H9 (cell line): ENCODE results near the gene PTGDR2. TPM values are rescaled to one million over a fixed set of nuclear protein-coding genes. Genes with fewer than 3 reads are reported as not detected.

Experiments
- DNase-seq: peaks from one replicate; pipeline ENCODE4 v3.0.0-alpha.2; 2017
- H2AFZ ChIP-seq: one replicate; pipeline ENCODE4 v1.6.1; 2013; ENCODE audit warnings: mild to moderate bottlenecking, low read length, control low read depth, moderate library complexity
- H2AK5ac ChIP-seq: 2 replicates; pipeline ENCODE4 v1.6.1; 2013; ENCODE audit warnings: low read length, control low read depth, mixed read lengths; ENCODE audit not compliant: insufficient read length
- H2BK120ac ChIP-seq: one replicate; pipeline ENCODE4 v1.6.1; 2013; ENCODE audit warnings: low read depth, mild to moderate bottlenecking, low read length, control low read depth, inconsistent platforms; ENCODE audit not compliant: poor library complexity, severe bottlenecking
- H2BK12ac ChIP-seq: 2 replicates; pipeline ENCODE4 v1.6.1; 2013; ENCODE audit warnings: low read length, control low read depth, mixed read lengths, low read depth; ENCODE audit not compliant: insufficient read length
- H2BK15ac ChIP-seq: 2 replicates; pipeline ENCODE4 v1.6.1; 2013; ENCODE audit warnings: low read depth, low read length, control low read depth
- H2BK20ac ChIP-seq: one replicate; pipeline ENCODE4 v1.6.1; 2013; ENCODE audit warnings: low read depth, mild to moderate bottlenecking, low read length, control low read depth, inconsistent platforms; ENCODE audit not compliant: poor library complexity, severe bottlenecking
- H2BK5ac ChIP-seq: 2 replicates; pipeline ENCODE4 v1.6.1; 2013; ENCODE audit warnings: low read length, control low read depth, mixed read lengths; ENCODE audit not compliant: insufficient read length
- H3K14ac ChIP-seq: 2 replicates; pipeline ENCODE4 v1.6.1; 2013; ENCODE audit warnings: low read length, control low read depth; ENCODE audit not compliant: insufficient read depth
- H3K18ac ChIP-seq: 2 replicates; pipeline ENCODE4 v1.6.1; 2013; ENCODE audit warnings: low read depth, mild to moderate bottlenecking, mixed read lengths, low read length, control low read depth; ENCODE audit not compliant: insufficient read length
- H3K23ac ChIP-seq: 2 replicates; pipeline ENCODE4 v1.6.1; 2013; ENCODE audit warnings: low read length, control low read depth, mixed read lengths, low read depth; ENCODE audit not compliant: insufficient read length
- H3K23me2 ChIP-seq: 2 replicates; pipeline ENCODE4 v1.6.1; 2013; ENCODE audit warnings: low read depth, mild to moderate bottlenecking, mixed read lengths, low read length, control low read depth; ENCODE audit not compliant: insufficient read length, poor library complexity, severe bottlenecking
- H3K27ac ChIP-seq: 2 replicates; pipeline ENCODE4 v1.5.1; 2013; ENCODE audit warnings: low read length, control low read depth, mixed read lengths, low read depth; ENCODE audit not compliant: insufficient read length
- H3K27me3 ChIP-seq: 2 replicates; pipeline ENCODE4 v1.6.1; 2013; ENCODE audit warnings: low read length, control low read depth, inconsistent platforms; ENCODE audit not compliant: insufficient read depth
- H3K4ac ChIP-seq: 2 replicates; pipeline ENCODE4 v1.6.1; 2013; ENCODE audit warnings: low read depth, mild to moderate bottlenecking, control low read depth, inconsistent platforms, low read length, moderate library complexity
- H3K4me1 ChIP-seq: 2 replicates; pipeline ENCODE4 v1.6.1; 2013; ENCODE audit warnings: low read length, control low read depth, inconsistent platforms; ENCODE audit not compliant: insufficient read depth
- H3K4me2 ChIP-seq: 2 replicates; pipeline ENCODE4 v1.6.1; 2013; ENCODE audit warnings: low read length, control low read depth, mixed read lengths; ENCODE audit not compliant: insufficient read length, insufficient read depth
- H3K56ac ChIP-seq: 2 replicates; pipeline ENCODE4 v1.6.1; 2013; ENCODE audit warnings: low read depth, mild to moderate bottlenecking, mixed read lengths, low read length, control low read depth; ENCODE audit not compliant: insufficient read length
- H3K79me1 ChIP-seq: 2 replicates; pipeline ENCODE4 v1.6.1; 2013; ENCODE audit warnings: low read depth, mild to moderate bottlenecking, moderate library complexity, low read length, control low read depth, inconsistent platforms; ENCODE audit not compliant: insufficient read depth, poor library complexity, severe bottlenecking
- H3K79me2 ChIP-seq: 2 replicates; pipeline ENCODE4 v1.6.1; 2013; ENCODE audit warnings: low read length, control low read depth, inconsistent platforms; ENCODE audit not compliant: insufficient read depth
- H3K9ac ChIP-seq: 2 replicates; pipeline ENCODE4 v1.6.1; 2013; ENCODE audit warnings: low read length, control low read depth, mixed read lengths; ENCODE audit not compliant: insufficient read length; ENCODE audit errors: extremely low read depth
- H3K9me3 ChIP-seq: one replicate; pipeline ENCODE4 v1.6.1; 2013; ENCODE audit warnings: low read depth, low read length, inconsistent platforms; ENCODE audit not compliant: control insufficient read depth
- H3T11ph ChIP-seq: one replicate; pipeline ENCODE4 v1.6.1; 2013; ENCODE audit warnings: mild to moderate bottlenecking, low read length, control low read depth, inconsistent platforms
- H4K20me1 ChIP-seq: one replicate; pipeline ENCODE4 v1.6.1; 2013; ENCODE audit not compliant: control insufficient read depth, insufficient read length, insufficient read depth
- H4K5ac ChIP-seq: 2 replicates; pipeline ENCODE4 v1.6.1; 2013; ENCODE audit warnings: low read depth, mild to moderate bottlenecking, mixed read lengths, low read length, control low read depth; ENCODE audit not compliant: insufficient read length
- H4K8ac ChIP-seq: replicated peaks from 2 replicates; pipeline ENCODE4 v1.6.1; 2013; ENCODE audit warnings: low read length, control low read depth, mixed read lengths, low read depth; ENCODE audit not compliant: insufficient read length
- H4K91ac ChIP-seq: 2 replicates; pipeline ENCODE4 v1.6.1; 2013; ENCODE audit warnings: low read depth, mild to moderate bottlenecking, moderate library complexity, mixed read lengths, low read length, control low read depth; ENCODE audit not compliant: insufficient read length
- H3K27ac Mint-ChIP-seq, 3 experiments: 2 replicates in 2 of 3; 3 replicates in 1 of 3; pipeline ENCODE4 v1.8.0; 2020 to 2021; ENCODE audit warnings: mixed read lengths in 3 of 3, mild to moderate bottlenecking in 1 of 3, moderate library complexity in 1 of 3
- H3K27me3 Mint-ChIP-seq: 2 replicates; pipeline ENCODE4 v1.8.0; 2021; ENCODE audit warnings: low read depth, mild to moderate bottlenecking, moderate library complexity, mixed read lengths
- H3K36me3 Mint-ChIP-seq, 3 experiments: 2 replicates in 2 of 3; 3 replicates in 1 of 3; pipeline ENCODE4 v1.8.0; 2020 to 2021; ENCODE audit warnings: low read depth in 3 of 3, mixed read lengths in 3 of 3; ENCODE audit not compliant: insufficient read depth in 1 of 3
- H3K4me1 Mint-ChIP-seq, 2 experiments: 2 replicates each; pipeline ENCODE4 v1.8.0; 2020; ENCODE audit warnings: mixed read lengths in 2 of 2
- H3K4me3 Mint-ChIP-seq, 2 experiments: 2 replicates in 1 of 2; 3 replicates in 1 of 2; pipeline ENCODE4 v1.8.0; 2020 to 2021; ENCODE audit warnings: mild to moderate bottlenecking in 2 of 2, mixed read lengths in 2 of 2, moderate library complexity in 1 of 2
- H3K9me3 Mint-ChIP-seq, 2 experiments: 2 replicates in 1 of 2; 3 replicates in 1 of 2; pipeline ENCODE4 v1.8.0; 2020; ENCODE audit warnings: mild to moderate bottlenecking in 2 of 2, mixed read lengths in 2 of 2, moderate library complexity in 1 of 2
- WGBS: extraction: QIAGEN DNeasy Blood & Tissue Kit; methylation state at CpG from one replicate; pipeline ENCODE4 v1.1.7; 2013; ENCODE audit warnings: missing lambda C conversion rate, low lambda C conversion rate, mixed read lengths; ENCODE audit not compliant: insufficient read length; ENCODE audit errors: extremely low coverage; 5-methylcytosine and 5-hydroxymethylcytosine counted together
- total RNA-seq: library from RNA; stranded (reverse); gene quantifications from 2 replicates; pipeline ENCODE4 v1.2.1, GENCODE V29; 2021
- TF ChIP-seq, protein P1 (sequence below): fragments of 200-600 bp; sonication (generic); conservative IDR thresholded peaks from 3 replicates; pipeline ENCODE4 v1.8.0; 2021; ENCODE audit warnings: antibody characterized with exemption, mild to moderate bottlenecking

Gene PTGDR2
- total RNA-seq, 1 experiment from 2014 or later = not detected

DNA sequence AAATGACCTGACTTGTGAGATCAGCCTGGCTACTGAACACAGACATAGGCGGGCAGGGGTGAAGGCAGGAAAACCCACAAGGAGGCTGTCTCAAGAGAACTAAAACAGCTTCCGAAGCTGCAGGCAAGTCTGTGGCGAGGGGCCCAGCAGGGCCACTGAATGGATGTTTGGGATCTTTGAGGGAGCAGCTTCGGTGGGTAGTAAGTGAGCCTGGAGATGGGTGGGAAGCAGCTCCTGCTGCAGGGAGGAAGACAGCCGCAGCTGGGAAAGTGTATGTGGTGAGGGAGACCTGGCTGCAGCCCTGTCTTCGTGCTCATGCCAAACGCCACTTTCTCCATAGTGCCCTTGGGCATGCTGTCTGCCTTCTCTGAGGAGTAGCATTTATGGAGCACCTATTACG, 10.4 kb downstream of the PTGDR2 start:
- no CpG with 5 or more reads among the region's 8 CpGs for WGBS
- Mint-ChIP-seq H3K36me3 (peaks cover 34 to 59% (median 36%) of the 10 kb centered on the region in 3 experiments), H3K4me1 (peaks cover 32 to 41% of the 10 kb centered on the region in 2 experiments), H3K9me3 (no peaks in the 10 kb centered on the region; a peak in 1 of 5 replicates), H3K4me3 (peak overlapping the region; percentile 91 to 95; a peak in 3 of 5 replicates), H3K27ac (peak overlapping the region in 1 of 3 experiments; percentile 30; a peak in 1 of 7 replicates), H3K27me3 (no peaks in the 10 kb centered on the region)
- no peak overlapping the region for H2BK20ac ChIP-seq
- no peak overlapping the region for H2AFZ ChIP-seq
- TF ChIP-seq, protein P1, sequence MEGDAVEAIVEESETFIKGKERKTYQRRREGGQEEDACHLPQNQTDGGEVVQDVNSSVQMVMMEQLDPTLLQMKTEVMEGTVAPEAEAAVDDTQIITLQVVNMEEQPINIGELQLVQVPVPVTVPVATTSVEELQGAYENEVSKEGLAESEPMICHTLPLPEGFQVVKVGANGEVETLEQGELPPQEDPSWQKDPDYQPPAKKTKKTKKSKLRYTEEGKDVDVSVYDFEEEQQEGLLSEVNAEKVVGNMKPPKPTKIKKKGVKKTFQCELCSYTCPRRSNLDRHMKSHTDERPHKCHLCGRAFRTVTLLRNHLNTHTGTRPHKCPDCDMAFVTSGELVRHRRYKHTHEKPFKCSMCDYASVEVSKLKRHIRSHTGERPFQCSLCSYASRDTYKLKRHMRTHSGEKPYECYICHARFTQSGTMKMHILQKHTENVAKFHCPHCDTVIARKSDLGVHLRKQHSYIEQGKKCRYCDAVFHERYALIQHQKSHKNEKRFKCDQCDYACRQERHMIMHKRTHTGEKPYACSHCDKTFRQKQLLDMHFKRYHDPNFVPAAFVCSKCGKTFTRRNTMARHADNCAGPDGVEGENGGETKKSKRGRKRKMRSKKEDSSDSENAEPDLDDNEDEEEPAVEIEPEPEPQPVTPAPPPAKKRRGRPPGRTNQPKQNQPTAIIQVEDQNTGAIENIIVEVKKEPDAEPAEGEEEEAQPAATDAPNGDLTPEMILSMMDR = no peak
- no peak overlapping the region for H2BK15ac ChIP-seq
- no peak overlapping the region for H2BK12ac ChIP-seq
- no peak overlapping the region for H3K56ac ChIP-seq
- H4K20me1 ChIP-seq = no peaks in the 10 kb centered on the region
- no peak overlapping the region for H3K14ac ChIP-seq
- H3K27ac ChIP-seq = no peak overlapping the region
- no peak overlapping the region for H2BK5ac ChIP-seq
- no peak for DNase-seq
- peaks cover 8% of the 10 kb centered on the region; the same call in 1 of the 2 replicates for H3K4me1 ChIP-seq
- H3T11ph ChIP-seq = no peak overlapping the region
- no peak overlapping the region for H4K91ac ChIP-seq
- no peak overlapping the region for H4K5ac ChIP-seq
- H4K8ac ChIP-seq = no peak overlapping the region
- no peak overlapping the region for H2AK5ac ChIP-seq
- no peak overlapping the region for H2BK120ac ChIP-seq
- H3K79me2 ChIP-seq = peaks cover 24% of the 10 kb centered on the region; the same call in 1 of the 2 replicates
- H3K27me3 ChIP-seq = no peaks in the 10 kb centered on the region
- no peak overlapping the region for H3K9ac ChIP-seq
- H3K79me1 ChIP-seq = no peaks in the 10 kb centered on the region
- peaks cover 14% of the 10 kb centered on the region for H3K23me2 ChIP-seq
- H3K4ac ChIP-seq = no peak overlapping the region
- no peak overlapping the region for H3K23ac ChIP-seq
- H3K4me2 ChIP-seq = no peak overlapping the region
- no peak overlapping the region for H3K18ac ChIP-seq
- H3K9me3 ChIP-seq = no peaks in the 10 kb centered on the region
